SK-N-MC (cell line): ENCODE measurements around the gene HOXA6.

Source experiments
- EZH2 ChIP-seq: fragments of 200-600 bp; sonication (generic); IDR thresholded peaks from one replicate; pipeline ENCODE4 v1.6.1; 2017; ENCODE audit warnings: antibody characterized with exemption
- FOXP2 ChIP-seq: optimal IDR thresholded peaks from 2 replicates; pipeline ENCODE3; 2011; ENCODE audit warnings: mild to moderate bottlenecking, moderate library complexity; ENCODE audit not compliant: insufficient read depth; ENCODE audit errors: extremely low read length, control extremely low read depth
- POLR2AphosphoS5 ChIP-seq: IDR thresholded peaks from 2 replicates; pipeline ENCODE4 v1.6.1; 2012; ENCODE audit warnings: mild to moderate bottlenecking, low read depth, low read length, borderline replicate concordance

GRCh38 chr7:27187475-27188385, 40.2 kb upstream of the HOXA6 start:
- no peak for TF ChIP-seq EZH2
- no peak for TF ChIP-seq POLR2AphosphoS5
- no peak for TF ChIP-seq FOXP2
